ENCODE results near the gene TINAG. TPM values are rescaled to one million over a fixed set of nuclear protein-coding genes. Genes with fewer than 3 reads are reported as not detected.

The TINAG gene
- total and polyA plus RNA-seq, 10 of the 15 experiments (the other 5 are each of a cell fraction or from before 2014, with no cell fraction given), result 0.26 to 7.7 (median 0.95) TPM

- DNase-seq (ENCODE audit: low read depth, low spot score) (no peak), ATAC-seq (no peak), FAIRE-seq (no peak)
- WGBS (ENCODE audit: insufficient coverage, insufficient replicate concordance, low lambda C conversion rate, missing lambda C conversion rate), result 23% methylated on average over 2 of the region's 2 CpGs
- H3K4me3 ChIP-seq, result no peak overlapping the region
- H3K9me3 ChIP-seq (replicated peaks; ENCODE audit: control insufficient read depth, insufficient read depth, low read length), result no peaks in the 10 kb centered on the region
- no peaks in the 10 kb centered on the region for H3K27me3 ChIP-seq (replicated peaks in 1 of 2; ENCODE audit: control insufficient read depth in 2 of 2, insufficient read depth in 2 of 2, low read length in 1 of 2)
- intact Hi-C loops (cut with micrococcal nuclease; ENCODE audit: unreplicated experiment) (no loop called here), in situ Hi-C loops (cut with MboI) (no loop called here)
- no peak overlapping the region for H3K9ac ChIP-seq (ENCODE audit: control insufficient read depth, insufficient read depth, low read length)
- ChIA-PET SMC1A (ENCODE audit: uncharacterized antibody, unreplicated experiment) (interaction anchor here (1.5 kb wide), 1 partner anchor 13 kb away, joined by 3 read pairs; no protein-coding TSS in a partner anchor), CTCF (interaction anchor here (1.0 to 1.9 kb wide), 2 partner anchors 15 to 133 kb away, joined by 3 to 6 read pairs; no protein-coding TSS in a partner anchor), RAD21 (ENCODE audit: unreplicated experiment) (no interaction called here), POLR2A (no interaction called here)
- no TSS peak for BruUV-seq (replicated peaks)
- no peak overlapping the region for H3K4me2 ChIP-seq (ENCODE audit: control insufficient read depth, insufficient read depth)
- no peak overlapping the region for H3K27ac ChIP-seq (ENCODE audit: control insufficient read depth, insufficient read depth)
- no peaks in the 10 kb centered on the region for H4K20me1 ChIP-seq (ENCODE audit: control insufficient read depth, insufficient read depth)
- no peak for TF ChIP-seq NR2F1 (conservative IDR thresholded peaks at IDR 0.05)
- TF ChIP-seq SUPT20H (IDR thresholded peaks at IDR 0.05; ENCODE audit: borderline replicate concordance, control insufficient read depth, low read depth, low read length), result no peak
- no peak for TF ChIP-seq CREB1 (IDR thresholded peaks at IDR 0.05; ENCODE audit: low read depth)
- TF ChIP-seq JUND (IDR thresholded peaks at IDR 0.05; ENCODE audit: low read depth, low read length), result no peak
- TF ChIP-seq RB1 (IDR thresholded peaks at IDR 0.05; ENCODE audit: borderline replicate concordance), result no peak
- TF ChIP-seq CHD2 (IDR thresholded peaks at IDR 0.05; ENCODE audit: borderline replicate concordance, low read depth, low read length), result no peak
- TF ChIP-seq NFXL1 (IDR thresholded peaks at IDR 0.05; ENCODE audit: borderline replicate concordance), result no peak
- TF ChIP-seq RAD51 (IDR thresholded peaks at IDR 0.05), result no peak
- no peak for TF ChIP-seq TAF1 (IDR thresholded peaks at IDR 0.05; ENCODE audit: borderline replicate concordance, low read depth, low read length)
- TF ChIP-seq, protein P1, sequence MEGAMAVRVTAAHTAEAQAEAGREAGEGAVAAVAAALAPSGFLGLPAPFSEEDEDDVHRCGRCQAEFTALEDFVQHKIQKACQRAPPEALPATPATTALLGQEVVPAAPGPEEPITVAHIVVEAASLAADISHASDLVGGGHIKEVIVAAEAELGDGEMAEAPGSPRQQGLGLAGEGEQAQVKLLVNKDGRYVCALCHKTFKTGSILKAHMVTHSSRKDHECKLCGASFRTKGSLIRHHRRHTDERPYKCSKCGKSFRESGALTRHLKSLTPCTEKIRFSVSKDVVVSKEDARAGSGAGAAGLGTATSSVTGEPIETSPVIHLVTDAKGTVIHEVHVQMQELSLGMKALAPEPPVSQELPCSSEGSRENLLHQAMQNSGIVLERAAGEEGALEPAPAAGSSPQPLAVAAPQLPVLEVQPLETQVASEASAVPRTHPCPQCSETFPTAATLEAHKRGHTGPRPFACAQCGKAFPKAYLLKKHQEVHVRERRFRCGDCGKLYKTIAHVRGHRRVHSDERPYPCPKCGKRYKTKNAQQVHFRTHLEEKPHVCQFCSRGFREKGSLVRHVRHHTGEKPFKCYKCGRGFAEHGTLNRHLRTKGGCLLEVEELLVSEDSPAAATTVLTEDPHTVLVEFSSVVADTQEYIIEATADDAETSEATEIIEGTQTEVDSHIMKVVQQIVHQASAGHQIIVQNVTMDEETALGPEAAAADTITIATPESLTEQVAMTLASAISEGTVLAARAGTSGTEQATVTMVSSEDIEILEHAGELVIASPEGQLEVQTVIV (IDR thresholded peaks at IDR 0.05; ENCODE audit: borderline replicate concordance, partially characterized antibody), result no peak
- TF ChIP-seq, protein P2, sequence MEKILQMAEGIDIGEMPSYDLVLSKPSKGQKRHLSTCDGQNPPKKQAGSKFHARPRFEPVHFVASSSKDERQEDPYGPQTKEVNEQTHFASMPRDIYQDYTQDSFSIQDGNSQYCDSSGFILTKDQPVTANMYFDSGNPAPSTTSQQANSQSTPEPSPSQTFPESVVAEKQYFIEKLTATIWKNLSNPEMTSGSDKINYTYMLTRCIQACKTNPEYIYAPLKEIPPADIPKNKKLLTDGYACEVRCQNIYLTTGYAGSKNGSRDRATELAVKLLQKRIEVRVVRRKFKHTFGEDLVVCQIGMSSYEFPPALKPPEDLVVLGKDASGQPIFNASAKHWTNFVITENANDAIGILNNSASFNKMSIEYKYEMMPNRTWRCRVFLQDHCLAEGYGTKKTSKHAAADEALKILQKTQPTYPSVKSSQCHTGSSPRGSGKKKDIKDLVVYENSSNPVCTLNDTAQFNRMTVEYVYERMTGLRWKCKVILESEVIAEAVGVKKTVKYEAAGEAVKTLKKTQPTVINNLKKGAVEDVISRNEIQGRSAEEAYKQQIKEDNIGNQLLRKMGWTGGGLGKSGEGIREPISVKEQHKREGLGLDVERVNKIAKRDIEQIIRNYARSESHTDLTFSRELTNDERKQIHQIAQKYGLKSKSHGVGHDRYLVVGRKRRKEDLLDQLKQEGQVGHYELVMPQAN (conservative IDR thresholded peaks at IDR 0.05), result no peak
- no peak for TF ChIP-seq HCFC1 (IDR thresholded peaks at IDR 0.05; ENCODE audit: low read length)
- H3K79me2 ChIP-seq (ENCODE audit: control insufficient read depth, insufficient read depth, low read length), result no peaks in the 10 kb centered on the region
- H3K36me3 ChIP-seq (ENCODE audit: control insufficient read depth in 2 of 2, insufficient read depth in 2 of 2, low read length in 1 of 2), result no peaks in the 10 kb centered on the region
- H3K4me1 ChIP-seq (ENCODE audit: control insufficient read depth, insufficient read depth, low read length), result no peaks in the 10 kb centered on the region
- H2AFZ ChIP-seq (ENCODE audit: control insufficient read depth, low read depth, low read length), result no peak overlapping the region
Observed at GRCh38 chr6:54377776-54378175, 69.5 kb downstream of the TINAG start.
